GM06990 (cell line): Measurements from ENCODE around the gene TECPR1.

Experiments
- DNase-seq: peaks from one replicate; pipeline ENCODE4 v3.0.0-alpha.2; 2011; ENCODE audit not compliant: insufficient read length; ENCODE audit errors: extremely low read depth
- H3K27me3 ChIP-seq: replicated peaks from 2 replicates; pipeline ENCODE4 v1.6.0; 2011; ENCODE audit warnings: low read length; ENCODE audit not compliant: control insufficient read depth, insufficient read depth
- H3K36me3 ChIP-seq: 2 replicates; pipeline ENCODE4 v1.5.1; 2011; ENCODE audit warnings: low read length; ENCODE audit not compliant: control insufficient read depth, insufficient read depth
- H3K4me3 ChIP-seq: replicated peaks from 2 replicates; pipeline ENCODE4 v1.5.1; 2011; ENCODE audit warnings: low read depth, mild to moderate bottlenecking, control low read depth, low read length
- CTCF ChIP-seq: IDR thresholded peaks from 2 replicates; pipeline ENCODE4 v1.5.1; 2011; ENCODE audit warnings: low read length, control low read depth, mild to moderate bottlenecking, inconsistent platforms; ENCODE audit not compliant: insufficient read depth, poor library complexity, severe bottlenecking

The TECPR1 gene

GRCh38 chr7:98215561-98216495 lies 36.2 kb downstream of the TECPR1 start:
- DNase-seq, result no peak

GRCh38 chr7:98214811-98215321 lies 37.2 kb downstream of the TECPR1 start:
- H3K4me3 ChIP-seq, result no peak overlapping the region
- DNase-seq, result no peak

More at GRCh38 chr7:98215561-98216495, 36.2 kb downstream of the TECPR1 start:
- Histone ChIP-seq H3K4me3 (no peak overlapping the region), H3K36me3 (no peaks in the 10 kb centered on the region; the same call in none of the 2 replicates), H3K27me3 (no peaks in the 10 kb centered on the region)
- no peak for TF ChIP-seq CTCF

GRCh38 chr7:98213888-98214810 lies 37.9 kb downstream of the TECPR1 start:
- DNase-seq, result no peak
- H3K4me3 ChIP-seq, result no peak overlapping the region
- H3K36me3 ChIP-seq, result no peaks in the 10 kb centered on the region; the same call in none of the 2 replicates
- TF ChIP-seq CTCF, result no peak
- H3K27me3 ChIP-seq, result no peaks in the 10 kb centered on the region

More at GRCh38 chr7:98214811-98215321, 37.2 kb downstream of the TECPR1 start:
- Histone ChIP-seq H3K27me3 (no peaks in the 10 kb centered on the region), H3K36me3 (no peaks in the 10 kb centered on the region; the same call in none of the 2 replicates)
- TF ChIP-seq CTCF, result no peak

- peak overlapping the region; percentile 7 for H3K4me3 ChIP-seq
- DNase-seq, result no peak
- TF ChIP-seq CTCF, result no peak
- no peaks in the 10 kb centered on the region for H3K27me3 ChIP-seq
- no peaks in the 10 kb centered on the region; the same call in none of the 2 replicates for H3K36me3 ChIP-seq
Measured at GRCh38 chr7:98213296-98213887, 38.6 kb downstream of the TECPR1 start.

GRCh38 chr7:98212532-98213041 lies 39.4 kb downstream of the TECPR1 start:
- no peaks in the 10 kb centered on the region for H3K27me3 ChIP-seq
- H3K4me3 ChIP-seq, result peak overlapping the region; percentile 13; the same call in 1 of the 2 replicates
- no peak for DNase-seq
- TF ChIP-seq CTCF, result no peak
- no peaks in the 10 kb centered on the region; the same call in none of the 2 replicates for H3K36me3 ChIP-seq
